Effector CD4-positive, alpha-beta T cell (primary cell): ENCODE results near the gene PNPLA7.

Experiments
- DNase-seq: peaks from one replicate; pipeline ENCODE4 v3.0.0-alpha.2; 2020

The PNPLA7 gene

GRCh38 chr9:137431416-137431931 lies 118.7 kb downstream of the PNPLA7 start:
- no peak for DNase-seq

GRCh38 chr9:137430723-137431415 lies 119.3 kb downstream of the PNPLA7 start:
- DNase-seq: no peak

GRCh38 chr9:137429974-137430722 lies 120.1 kb downstream of the PNPLA7 start:
- no peak for DNase-seq

GRCh38 chr9:137429546-137429890 lies 120.7 kb downstream of the PNPLA7 start:
- no peak for DNase-seq

GRCh38 chr9:137428841-137429545 lies 121.2 kb downstream of the PNPLA7 start:
- DNase-seq: no peak

- no peak for DNase-seq
Observed at GRCh38 chr9:137428311-137428630, 121.9 kb downstream of the PNPLA7 start.

- DNase-seq: no peak
Observed at GRCh38 chr9:137427454-137428310, 122.5 kb downstream of the PNPLA7 start.

GRCh38 chr9:137426018-137426681 lies 124.1 kb downstream of the PNPLA7 start:
- DNase-seq: no peak

GRCh38 chr9:137423514-137424291 lies 126.5 kb downstream of the PNPLA7 start:
- DNase-seq: no peak

GRCh38 chr9:137422604-137423513 lies 127.3 kb downstream of the PNPLA7 start, which contains the start of the genes EXD3 and NOXA1:
Gene EXD3, minus strand, starts transcription at chr9:137423162. Its CDS starts 27,805 bp downstream, at chr9:137395357.
Gene NOXA1, plus strand, starts transcription at chr9:137423393. Its CDS starts 137 bp downstream, at chr9:137423530.
- peak; percentile 90 for DNase-seq

GRCh38 chr9:137421838-137422603 lies 128.2 kb downstream of the PNPLA7 start:
- DNase-seq: no peak

- no peak for DNase-seq
Observed at GRCh38 chr9:137417161-137418021, 132.8 kb downstream of the PNPLA7 start.

GRCh38 chr9:137416563-137417151 lies 133.5 kb downstream of the PNPLA7 start:
- no peak for DNase-seq

GRCh38 chr9:137416006-137416562 lies 134.1 kb downstream of the PNPLA7 start:
- DNase-seq: no peak

- no peak for DNase-seq
Observed at GRCh38 chr9:137415451-137415850, 134.8 kb downstream of the PNPLA7 start.

- DNase-seq: no peak
Observed at GRCh38 chr9:137412431-137412830, 137.8 kb downstream of the PNPLA7 start.

GRCh38 chr9:137411645-137412380 lies 138.4 kb downstream of the PNPLA7 start:
- no peak for DNase-seq
